NT2/D1 (cell line): ENCODE data around the gene RETREG1.

Experiments
- DNase-seq: peaks from one replicate; pipeline ENCODE4 v3.0.0-alpha.2; 2011; ENCODE audit warnings: low read depth, low spot score
- H3K27me3 ChIP-seq: 2 replicates; pipeline ENCODE4 v1.6.0; 2011; ENCODE audit warnings: mild to moderate bottlenecking; ENCODE audit not compliant: insufficient read length, insufficient read depth
- H3K36me3 ChIP-seq: 2 replicates; pipeline ENCODE4 v1.6.1; 2011; ENCODE audit warnings: mild to moderate bottlenecking, low read length, mixed read lengths; ENCODE audit not compliant: insufficient read depth, insufficient read length
- H3K4me1 ChIP-seq: 2 replicates; pipeline ENCODE4 v1.5.1; 2011; ENCODE audit not compliant: insufficient read depth, insufficient read length
- H3K4me3 ChIP-seq: 2 replicates; pipeline ENCODE4 v1.5.1; 2011; ENCODE audit warnings: low read depth; ENCODE audit not compliant: insufficient read length
- H3K9ac ChIP-seq: 2 replicates; pipeline ENCODE4 v1.6.0; 2011; ENCODE audit warnings: low read depth; ENCODE audit not compliant: insufficient read length
- H3K9me3 ChIP-seq: 2 replicates; pipeline ENCODE4 v1.5.1; 2011; ENCODE audit warnings: mild to moderate bottlenecking, low read length; ENCODE audit not compliant: insufficient read depth
- SUZ12 ChIP-seq: IDR thresholded peaks from 2 replicates; pipeline ENCODE4 v1.6.1; 2011; ENCODE audit not compliant: insufficient read length, insufficient read depth; ENCODE audit errors: extremely low read depth
- YY1 ChIP-seq: IDR thresholded peaks from 2 replicates; pipeline ENCODE4 v1.6.1; 2011; ENCODE audit not compliant: insufficient read length, insufficient read depth
- ZNF274 ChIP-seq: IDR thresholded peaks from 2 replicates; pipeline ENCODE4 v1.6.1; 2011; ENCODE audit warnings: mild to moderate bottlenecking, low read depth, low read length

Gene RETREG1

GRCh38 chr5:16465544-16466432 lies 151.0 kb downstream of the RETREG1 start, which contains the start of gene ZNF622:
Gene ZNF622 (minus strand): TSS chr5:16465800. CDS start chr5:16465665, 135 bp downstream.
- H3K9me3 ChIP-seq = no peaks in the 10 kb centered on the region
- TF ChIP-seq ZNF274 (no peak), YY1 (no peak), SUZ12 (no peak)
- H3K9ac ChIP-seq = peak within 1 kb of the TSS; percentile 92
- peak within 1 kb of the TSS; percentile 92 for H3K4me3 ChIP-seq
- H3K4me1 ChIP-seq = no peaks in the 10 kb centered on the region
- peaks cover 41% of the 10 kb centered on the region for H3K36me3 ChIP-seq
- no peaks in the 10 kb centered on the region for H3K27me3 ChIP-seq
- peak; percentile 75 for DNase-seq

GRCh38 chr5:16464664-16465543 lies 151.9 kb downstream of the RETREG1 start:
- no peak for DNase-seq
- Histone ChIP-seq H3K4me1 (no peaks in the 10 kb centered on the region), H3K36me3 (peaks cover 43% of the 10 kb centered on the region), H3K27me3 (no peaks in the 10 kb centered on the region), H3K4me3 (peak overlapping the region; percentile 92), H3K9ac (peak overlapping the region; percentile 92), H3K9me3 (no peaks in the 10 kb centered on the region)
- TF ChIP-seq YY1 (no peak), ZNF274 (no peak), SUZ12 (no peak)

GRCh38 chr5:16464231-16464630 lies 152.6 kb downstream of the RETREG1 start:
- Histone ChIP-seq H3K9ac (peak overlapping the region; percentile 92), H3K27me3 (no peaks in the 10 kb centered on the region), H3K9me3 (no peaks in the 10 kb centered on the region), H3K4me1 (no peaks in the 10 kb centered on the region), H3K4me3 (peak overlapping the region; percentile 92), H3K36me3 (peaks cover 45% of the 10 kb centered on the region)
- TF ChIP-seq YY1 = no peak
- no peak for TF ChIP-seq ZNF274
- no peak for TF ChIP-seq SUZ12
- no peak for DNase-seq

- H3K9ac ChIP-seq = no peak overlapping the region
- no peaks in the 10 kb centered on the region for H3K9me3 ChIP-seq
- TF ChIP-seq ZNF274 (no peak), SUZ12 (no peak), YY1 (no peak)
- peaks cover 61% of the 10 kb centered on the region for H3K36me3 ChIP-seq
- H3K4me1 ChIP-seq = no peaks in the 10 kb centered on the region
- DNase-seq = no peak
- no peak overlapping the region for H3K4me3 ChIP-seq
- H3K27me3 ChIP-seq = no peaks in the 10 kb centered on the region
Measured at GRCh38 chr5:16461782-16462181, 155.0 kb downstream of the RETREG1 start.

- no peak overlapping the region for H3K9ac ChIP-seq
- no peaks in the 10 kb centered on the region for H3K9me3 ChIP-seq
- H3K4me3 ChIP-seq = no peak overlapping the region
- peaks cover 1% of the 10 kb centered on the region for H3K4me1 ChIP-seq
- H3K27me3 ChIP-seq = no peaks in the 10 kb centered on the region
- peaks cover 66% of the 10 kb centered on the region for H3K36me3 ChIP-seq
- DNase-seq = no peak
- TF ChIP-seq ZNF274 (no peak), YY1 (no peak)
Measured at GRCh38 chr5:16461026-16461425, 155.8 kb downstream of the RETREG1 start.

GRCh38 chr5:16459451-16459850 lies 157.3 kb downstream of the RETREG1 start:
- H3K4me1 ChIP-seq = peaks cover 2% of the 10 kb centered on the region
- H3K9ac ChIP-seq = no peak overlapping the region
- TF ChIP-seq YY1 (no peak), ZNF274 (no peak), SUZ12 (no peak)
- H3K9me3 ChIP-seq = no peaks in the 10 kb centered on the region
- no peak overlapping the region for H3K4me3 ChIP-seq
- H3K36me3 ChIP-seq = peaks cover 75% of the 10 kb centered on the region
- H3K27me3 ChIP-seq = no peaks in the 10 kb centered on the region
- no peak for DNase-seq

DNA sequence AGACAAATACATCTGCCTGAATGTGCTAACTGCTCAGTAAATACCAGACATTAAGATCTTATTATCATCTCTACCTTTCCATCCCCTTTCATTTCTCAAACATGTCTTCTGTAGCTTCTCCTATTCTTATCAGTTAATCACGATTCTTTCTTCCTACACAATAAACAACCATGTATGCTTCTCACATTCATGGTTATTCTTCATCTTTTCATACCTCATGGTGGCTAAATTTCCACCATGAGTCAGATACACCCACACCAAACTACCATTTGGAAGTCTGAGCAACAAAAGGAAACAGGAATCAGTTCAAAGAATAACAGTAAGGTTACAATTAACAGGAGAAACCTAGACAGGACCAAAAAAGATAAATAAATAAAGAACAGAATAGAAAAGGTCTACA lies 158.9 kb downstream of the RETREG1 start:
- H3K27me3 ChIP-seq = no peaks in the 10 kb centered on the region
- no peak for DNase-seq
- TF ChIP-seq SUZ12 = no peak
- TF ChIP-seq ZNF274 = no peak
- no peak for TF ChIP-seq YY1
- H3K9me3 ChIP-seq = no peaks in the 10 kb centered on the region
- H3K9ac ChIP-seq = no peak overlapping the region
- H3K36me3 ChIP-seq = peaks cover 65% of the 10 kb centered on the region
- peaks cover 2% of the 10 kb centered on the region for H3K4me1 ChIP-seq
- no peak overlapping the region for H3K4me3 ChIP-seq
